Common myeloid progenitor, CD34-positive (primary cell): ENCODE data around the gene ZNF501.

ENCODE experiments used
- CTCF ChIA-PET: fragments of 350-600 bp; sonication (Branson Sonifier 250); formaldehyde crosslinking; loops from one replicate; lab custom pipeline; 2021; ENCODE audit warnings: antibody characterized with exemption; lab: Charles Lee
- POLR2A ChIA-PET: fragments of 350-600 bp; sonication (Branson Sonifier 250); formaldehyde crosslinking; loops from one replicate; lab custom pipeline; 2021; ENCODE audit warnings: antibody characterized with exemption; lab: Charles Lee
- DNase-seq, 3 donors: peaks; one replicate each; pipeline versions ENCODE4 v3.0.0 to v3.0.0-alpha.2; 2013
- H3K27ac ChIP-seq, 2 experiments: 1 replicate in 1 of 2; 2 replicates in 1 of 2; pipeline ENCODE4 v1.7.0; 2013; ENCODE audit warnings: inconsistent platforms in 2 of 2, low read length in 2 of 2, mild to moderate bottlenecking in 2 of 2, low read depth in 1 of 2, moderate library complexity in 1 of 2; ENCODE audit not compliant: severe bottlenecking in 2 of 2, insufficient read depth in 1 of 2, poor library complexity in 1 of 2
- H3K27me3 ChIP-seq, 5 experiments: replicated peaks in 2 of 5; 1 replicate in 3 of 5; 2 replicates in 2 of 5; pipeline versions ENCODE4 v1.6.1 to v1.7.0; 2013; ENCODE audit warnings: low read length in 4 of 5, mild to moderate bottlenecking in 2 of 5, moderate library complexity in 2 of 5, inconsistent platforms in 1 of 5; ENCODE audit not compliant: insufficient read depth in 5 of 5, control insufficient read depth in 4 of 5
- H3K36me3 ChIP-seq, 4 experiments: 1 replicate in 2 of 4; 2 replicates in 2 of 4; pipeline versions ENCODE4 v1.6.1 to v1.7.0; 2013; ENCODE audit warnings: low read length in 3 of 4, control low read depth in 1 of 4, mild to moderate bottlenecking in 1 of 4; ENCODE audit not compliant: control insufficient read depth in 4 of 4, insufficient read depth in 4 of 4
- H3K4me1 ChIP-seq, 4 experiments: 1 replicate in 3 of 4; 2 replicates in 1 of 4; pipeline versions ENCODE4 v1.6.1 to v1.7.1; 2013; ENCODE audit warnings: low read length in 3 of 4, mild to moderate bottlenecking in 3 of 4, control low read depth in 1 of 4, inconsistent platforms in 1 of 4, moderate library complexity in 1 of 4; ENCODE audit not compliant: control insufficient read depth in 4 of 4, insufficient read depth in 4 of 4; ENCODE audit errors: control extremely low read depth in 1 of 4
- H3K4me3 ChIP-seq, 7 experiments: 1 replicate in 4 of 7; 2 replicates in 3 of 7; pipeline versions ENCODE4 v1.5.1 to v1.7.0; 2013; ENCODE audit warnings: mild to moderate bottlenecking in 7 of 7, low read length in 6 of 7, moderate library complexity in 6 of 7, inconsistent platforms in 2 of 7, low read depth in 2 of 7, control low read depth in 1 of 7; ENCODE audit not compliant: insufficient read depth in 4 of 7, control insufficient read depth in 1 of 7; ENCODE audit errors: extremely low read depth in 1 of 7
- H3K9me3 ChIP-seq, 5 experiments: 1 replicate in 4 of 5; 2 replicates in 1 of 5; pipeline versions ENCODE4 v1.6.1 to v1.7.1; 2013; ENCODE audit warnings: low read length in 4 of 5, mild to moderate bottlenecking in 2 of 5, inconsistent platforms in 1 of 5, low read depth in 1 of 5, moderate library complexity in 1 of 5; ENCODE audit not compliant: control insufficient read depth in 4 of 5, insufficient read depth in 2 of 5; ENCODE audit errors: control extremely low read depth in 1 of 5
- WGBS: methylation state at CpG from one replicate; pipeline ENCODE4 v1.1.5; 2013; ENCODE audit not compliant: insufficient coverage; 5-methylcytosine and 5-hydroxymethylcytosine counted together

ZNF501 gene

DNA sequence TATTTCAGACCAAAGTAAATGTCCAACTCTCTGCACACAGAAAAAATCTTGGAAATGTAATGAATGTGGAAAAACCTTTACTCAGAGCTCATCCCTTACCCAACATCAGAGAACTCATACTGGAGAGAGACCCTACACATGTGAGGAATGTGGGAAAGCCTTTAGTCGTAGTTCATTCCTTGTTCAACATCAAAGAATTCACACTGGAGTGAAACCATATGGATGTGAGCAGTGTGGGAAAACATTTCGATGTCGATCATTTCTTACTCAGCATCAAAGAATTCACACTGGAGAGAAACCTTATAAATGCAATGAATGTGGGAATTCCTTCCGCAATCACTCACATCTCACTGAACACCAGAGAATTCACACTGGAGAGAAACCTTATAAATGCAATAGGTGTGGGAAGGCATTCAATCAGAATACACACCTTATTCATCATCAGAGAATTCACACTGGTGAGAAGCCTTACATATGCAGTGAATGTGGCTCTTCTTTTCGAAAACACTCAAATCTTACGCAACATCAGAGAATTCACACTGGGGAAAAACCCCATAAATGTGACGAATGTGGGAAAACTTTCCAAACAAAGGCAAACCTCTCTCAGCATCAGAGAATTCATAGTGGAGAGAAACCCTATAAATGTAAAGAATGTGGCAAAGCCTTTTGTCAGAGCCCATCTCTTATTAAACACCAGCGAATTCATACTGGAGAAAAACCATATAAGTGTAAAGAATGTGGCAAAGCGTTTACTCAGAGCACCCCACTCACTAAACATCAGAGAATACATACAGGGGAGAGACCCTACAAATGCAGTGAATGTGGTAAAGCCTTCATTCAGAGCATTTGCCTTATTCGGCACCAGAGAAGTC lies 8.0 kb upstream of the ZNF501 start:
- ChIA-PET CTCF (no interaction called here), POLR2A (interaction anchor here (0.6 kb wide), 1 partner anchor 46 kb away, joined by 3 read pairs; no protein-coding TSS in a partner anchor)
- 100% methylated on average over 1 of the region's 10 CpGs for WGBS
- Histone ChIP-seq H3K4me1 (no peaks in the 10 kb centered on the region), H3K27ac (no peak overlapping the region), H3K4me3 (peak overlapping the region in 1 of 7 experiments; percentile 22), H3K27me3 (no peaks in the 10 kb centered on the region), H3K36me3 (peaks cover 25 to 58% (median 34%) of the 10 kb centered on the region in 4 experiments), H3K9me3 (peaks cover 14 to 93% (median 62%) of the 10 kb centered on the region in 5 experiments)
- DNase-seq, result no peak

- peak overlapping the region in 1 of 7 experiments; percentile 22 for H3K4me3 ChIP-seq
- H3K27me3 ChIP-seq, result no peaks in the 10 kb centered on the region
- H3K36me3 ChIP-seq, result peaks cover 25 to 58% (median 33%) of the 10 kb centered on the region in 4 experiments
- DNase-seq, result no peak
- no CpG with 5 or more reads among the region's 1 CpG for WGBS
- H3K9me3 ChIP-seq, result peaks cover 12 to 94% (median 62%) of the 10 kb centered on the region in 5 experiments
- no peak overlapping the region for H3K27ac ChIP-seq
- CTCF ChIA-PET, result no interaction called here
- POLR2A ChIA-PET, result no interaction called here
- H3K4me1 ChIP-seq, result no peaks in the 10 kb centered on the region
Observed at GRCh38 chr3:44722103-44722401, 7.4 kb upstream of the ZNF501 start.

GRCh38 chr3:44734646-44735168 lies 5.3 kb downstream of the ZNF501 start:
- Histone ChIP-seq H3K36me3 (peaks cover 9 to 54% (median 27%) of the 10 kb centered on the region in 4 experiments), H3K27ac (no peak overlapping the region), H3K9me3 (peaks cover 44 to 84% (median 49%) of the 10 kb centered on the region in 5 experiments), H3K27me3 (no peaks in the 10 kb centered on the region), H3K4me3 (no peak overlapping the region), H3K4me1 (peaks cover 0 to 5% (median 2%) of the 10 kb centered on the region in 4 experiments)
- DNase-seq, result no peak
- CTCF ChIA-PET, result no interaction called here
- POLR2A ChIA-PET, result no interaction called here
- 100% methylated on average over 2 of the region's 3 CpGs for WGBS

DNA sequence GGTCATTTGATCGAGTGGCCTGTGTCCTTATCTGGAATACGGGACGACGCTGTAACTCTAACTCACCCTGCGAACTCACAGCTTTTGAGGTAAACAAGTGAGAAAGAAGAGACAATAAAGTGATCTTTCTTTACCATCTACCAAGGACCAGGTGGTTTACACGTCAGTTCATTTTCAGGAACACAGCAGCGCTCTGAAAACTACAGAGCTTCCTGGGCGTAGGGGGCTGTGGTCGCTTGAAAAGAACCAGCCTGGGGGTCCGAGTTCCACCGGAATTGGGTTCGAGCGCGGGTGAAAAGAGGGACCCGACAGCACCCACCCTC lies 31.6 kb downstream of the ZNF501 start:
- Histone ChIP-seq H3K4me1 (peaks cover 3 to 18% (median 8%) of the 10 kb centered on the region in 4 experiments), H3K9me3 (peaks cover 10 to 48% (median 37%) of the 10 kb centered on the region in 5 experiments), H3K27ac (peak overlapping the region; percentile 85 to 92), H3K36me3 (peaks cover 8 to 42% (median 24%) of the 10 kb centered on the region in 4 experiments), H3K4me3 (peak overlapping the region; percentile 87 to 100 (median 97)), H3K27me3 (no peaks in the 10 kb centered on the region)
- ChIA-PET CTCF (no interaction called here), POLR2A (no interaction called here)
- peak; percentile 2 to 52 (median 42) for DNase-seq
- 5% methylated on average over 9 of the region's 15 CpGs for WGBS

- peaks cover 3 to 18% (median 8%) of the 10 kb centered on the region in 4 experiments for H3K4me1 ChIP-seq
- H3K9me3 ChIP-seq, result peaks cover 9 to 48% (median 37%) of the 10 kb centered on the region in 5 experiments
- ChIA-PET POLR2A (no interaction called here), CTCF (no interaction called here)
- DNase-seq, result peak; percentile 97 to 99 (median 98)
- peak within 1 kb of the TSS; percentile 87 to 100 (median 97) for H3K4me3 ChIP-seq
- peak within 1 kb of the TSS; percentile 85 to 92 for H3K27ac ChIP-seq
- no peaks in the 10 kb centered on the region for H3K27me3 ChIP-seq
- H3K36me3 ChIP-seq, result peaks cover 8 to 42% (median 26%) of the 10 kb centered on the region in 4 experiments
- 0% methylated on average over 63 of the region's 64 CpGs for WGBS
Observed at GRCh38 chr3:44761424-44762169, 32.2 kb downstream of the ZNF501 start, which contains the start of the genes KIAA1143 and KIF15. Gene KIAA1143, minus strand, starts transcription at chr3:44761619. Its CDS starts 17 bp downstream, at chr3:44761602. Gene KIF15, plus strand, starts transcription at chr3:44761794. Its CDS starts 72 bp downstream, at chr3:44761866.

DNA sequence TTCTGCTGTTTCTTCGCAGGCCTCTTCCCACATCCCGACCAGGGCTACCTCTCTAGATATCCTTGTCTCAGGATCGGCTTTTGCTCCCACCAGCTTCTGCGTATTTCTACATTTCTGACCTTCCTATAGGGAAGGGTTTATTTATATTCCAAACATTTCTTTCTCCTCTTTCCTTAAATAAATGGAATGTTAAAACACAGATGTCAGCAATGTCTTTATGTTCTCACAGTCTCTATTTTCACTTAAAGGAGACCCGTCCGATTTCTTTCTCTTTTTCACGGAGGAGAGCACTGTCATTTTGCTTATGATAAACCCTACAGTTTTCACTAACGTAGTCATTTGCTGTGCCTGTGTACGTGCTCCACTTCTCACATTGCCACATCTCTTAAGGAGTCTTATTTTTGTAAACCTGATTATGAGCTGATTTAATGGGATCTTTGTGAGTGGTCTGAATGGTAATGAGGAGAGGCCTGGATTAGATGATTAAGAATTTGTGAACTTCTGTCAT lies 32.8 kb downstream of the ZNF501 start:
- POLR2A ChIA-PET, result interaction anchor here (0.6 kb wide), 1 partner anchor 350 kb away, joined by 3 read pairs; no protein-coding TSS in a partner anchor
- peak overlapping the region in 1 of 2 experiments; percentile 92 for H3K27ac ChIP-seq

More for the DNA sequence above, 32.8 kb downstream of the ZNF501 start:
- Histone ChIP-seq H3K27me3 (no peaks in the 10 kb centered on the region), H3K9me3 (peaks cover 6 to 45% (median 35%) of the 10 kb centered on the region in 5 experiments), H3K4me1 (peaks cover 3 to 18% (median 8%) of the 10 kb centered on the region in 4 experiments), H3K4me3 (peak overlapping the region; percentile 87 to 100 (median 97)), H3K36me3 (peaks cover 10 to 39% (median 24%) of the 10 kb centered on the region in 4 experiments)
- CTCF ChIA-PET, result interaction anchor here (0.6 kb wide), 1 partner anchor 19 kb away, joined by 3 read pairs; no protein-coding TSS in a partner anchor
- peak in 2 of 3 donors; percentile 4 to 11 for DNase-seq
- WGBS, result 0% methylated on average over 3 of the region's 9 CpGs
